Left ventricle myocardium inferior (tissue), 1 donor: Measurements from ENCODE around the gene ST7. TPM values are rescaled to one million over a fixed set of nuclear protein-coding genes. Genes with fewer than 3 reads are reported as not detected.

Experiments
- DNase-seq: peaks from one replicate; pipeline ENCODE4 v3.0.0-alpha.2; 2020
- H3K27ac ChIP-seq: fragments of 200-600 bp; replicated peaks from 2 replicates; pipeline ENCODE4 v1.8.0; 2021
- H3K27me3 ChIP-seq: fragments of 200-600 bp; 2 replicates; pipeline ENCODE4 v1.8.0; 2021; ENCODE audit warnings: low read depth
- H3K36me3 ChIP-seq: fragments of 200-600 bp; 2 replicates; pipeline ENCODE4 v1.8.0; 2021
- H3K4me1 ChIP-seq: fragments of 200-600 bp; 2 replicates; pipeline ENCODE4 v1.8.0; 2021
- H3K4me3 ChIP-seq: fragments of 200-600 bp; 2 replicates; pipeline ENCODE4 v1.8.0; 2021; ENCODE audit warnings: mild to moderate bottlenecking, moderate library complexity
- H3K9me3 ChIP-seq: fragments of 200-600 bp; replicated peaks from 2 replicates; pipeline ENCODE4 v1.8.0; 2021
- intact Hi-C: fragments of 100-400 bp; cut with micrococcal nuclease; formaldehyde crosslinking; loops from one replicate; pipeline ENCODE4 v1.11.0; 2022
- total RNA-seq: library from RNA; stranded (reverse); fragmentation: NEBNext Ultra II Directional; extraction: Animal tissue kit (Norgen Biotek cat#: 25700); gene quantifications from one replicate; pipeline ENCODE4 v1.2.1, GENCODE V29; 2021
- TF ChIP-seq, protein P1 (sequence below): fragments of 200-600 bp; IDR thresholded peaks from 2 replicates; pipeline ENCODE4 v1.8.0; 2021; ENCODE audit warnings: antibody characterized with exemption, mild to moderate bottlenecking, borderline replicate concordance
- donor health status: DM: no; HTN: yes; CAD: no; lungs with severe emphysema.

Gene ST7
- total RNA-seq, 1 donor from 2014 or later = 28.5 TPM

DNA sequence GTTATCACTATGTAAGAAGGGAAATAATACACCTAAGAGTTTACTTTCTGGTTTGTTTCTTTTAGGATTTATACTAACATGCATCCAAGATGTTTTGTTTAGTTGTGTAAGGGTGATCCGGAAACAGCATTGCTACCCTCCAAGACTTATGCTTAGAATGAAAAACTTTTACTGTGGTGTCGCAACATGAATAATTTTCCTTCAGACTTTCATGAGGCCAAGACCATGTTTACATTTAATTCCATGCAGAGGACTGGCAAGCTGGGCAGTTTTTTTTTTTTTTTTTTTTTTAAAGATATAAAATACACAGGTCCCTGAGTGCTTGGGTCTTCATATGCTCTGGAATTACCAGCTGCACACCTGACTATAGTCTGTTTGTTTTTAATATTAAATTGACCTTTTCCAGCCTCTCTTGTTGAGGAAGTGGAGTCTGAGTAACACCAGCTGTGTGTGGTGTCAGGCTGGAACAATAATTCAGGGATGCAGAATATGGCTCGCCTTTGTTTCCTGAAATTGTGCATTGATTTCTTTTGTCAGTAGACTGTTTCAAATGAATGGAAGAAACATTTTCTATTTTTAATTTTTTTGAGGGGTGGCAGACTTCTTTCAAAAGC, 81.7 kb downstream of the ST7 start:
- Histone ChIP-seq H3K4me1 (peaks cover 32% of the 10 kb centered on the region), H3K27ac (no peak overlapping the region), H3K36me3 (peaks cover 3% of the 10 kb centered on the region), H3K9me3 (peaks cover 9% of the 10 kb centered on the region), H3K27me3 (no peaks in the 10 kb centered on the region), H3K4me3 (no peak overlapping the region)
- TF ChIP-seq, protein P1, sequence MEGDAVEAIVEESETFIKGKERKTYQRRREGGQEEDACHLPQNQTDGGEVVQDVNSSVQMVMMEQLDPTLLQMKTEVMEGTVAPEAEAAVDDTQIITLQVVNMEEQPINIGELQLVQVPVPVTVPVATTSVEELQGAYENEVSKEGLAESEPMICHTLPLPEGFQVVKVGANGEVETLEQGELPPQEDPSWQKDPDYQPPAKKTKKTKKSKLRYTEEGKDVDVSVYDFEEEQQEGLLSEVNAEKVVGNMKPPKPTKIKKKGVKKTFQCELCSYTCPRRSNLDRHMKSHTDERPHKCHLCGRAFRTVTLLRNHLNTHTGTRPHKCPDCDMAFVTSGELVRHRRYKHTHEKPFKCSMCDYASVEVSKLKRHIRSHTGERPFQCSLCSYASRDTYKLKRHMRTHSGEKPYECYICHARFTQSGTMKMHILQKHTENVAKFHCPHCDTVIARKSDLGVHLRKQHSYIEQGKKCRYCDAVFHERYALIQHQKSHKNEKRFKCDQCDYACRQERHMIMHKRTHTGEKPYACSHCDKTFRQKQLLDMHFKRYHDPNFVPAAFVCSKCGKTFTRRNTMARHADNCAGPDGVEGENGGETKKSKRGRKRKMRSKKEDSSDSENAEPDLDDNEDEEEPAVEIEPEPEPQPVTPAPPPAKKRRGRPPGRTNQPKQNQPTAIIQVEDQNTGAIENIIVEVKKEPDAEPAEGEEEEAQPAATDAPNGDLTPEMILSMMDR = no peak
- DNase-seq = no peak
- intact Hi-C loops = no loop called here

DNA sequence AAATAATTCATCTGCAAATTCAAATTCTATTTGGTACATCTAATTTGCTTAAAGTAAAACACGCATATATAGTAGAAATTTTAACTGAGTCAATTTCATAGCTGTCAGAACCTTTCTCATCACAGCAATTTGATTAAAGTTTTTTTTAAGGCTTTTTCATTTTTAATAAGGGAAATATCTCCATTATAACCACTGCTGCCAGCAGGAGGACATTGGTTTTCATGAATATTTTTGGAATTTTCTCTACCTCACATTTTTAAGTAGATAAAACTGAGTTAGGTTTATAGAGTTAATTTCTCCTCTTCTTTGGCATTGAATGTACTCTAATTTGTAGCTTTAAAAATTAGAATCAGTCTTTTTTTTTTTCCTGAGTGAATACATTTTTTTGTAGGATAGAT, 82.2 kb downstream of the ST7 start:
- Histone ChIP-seq H3K4me3 (no peak overlapping the region), H3K9me3 (peaks cover 4% of the 10 kb centered on the region), H3K4me1 (peaks cover 32% of the 10 kb centered on the region), H3K36me3 (peaks cover 3% of the 10 kb centered on the region), H3K27me3 (no peaks in the 10 kb centered on the region), H3K27ac (no peak overlapping the region)
- DNase-seq = no peak
- TF ChIP-seq, protein P1 = no peak
- intact Hi-C loops = no loop called here

DNA sequence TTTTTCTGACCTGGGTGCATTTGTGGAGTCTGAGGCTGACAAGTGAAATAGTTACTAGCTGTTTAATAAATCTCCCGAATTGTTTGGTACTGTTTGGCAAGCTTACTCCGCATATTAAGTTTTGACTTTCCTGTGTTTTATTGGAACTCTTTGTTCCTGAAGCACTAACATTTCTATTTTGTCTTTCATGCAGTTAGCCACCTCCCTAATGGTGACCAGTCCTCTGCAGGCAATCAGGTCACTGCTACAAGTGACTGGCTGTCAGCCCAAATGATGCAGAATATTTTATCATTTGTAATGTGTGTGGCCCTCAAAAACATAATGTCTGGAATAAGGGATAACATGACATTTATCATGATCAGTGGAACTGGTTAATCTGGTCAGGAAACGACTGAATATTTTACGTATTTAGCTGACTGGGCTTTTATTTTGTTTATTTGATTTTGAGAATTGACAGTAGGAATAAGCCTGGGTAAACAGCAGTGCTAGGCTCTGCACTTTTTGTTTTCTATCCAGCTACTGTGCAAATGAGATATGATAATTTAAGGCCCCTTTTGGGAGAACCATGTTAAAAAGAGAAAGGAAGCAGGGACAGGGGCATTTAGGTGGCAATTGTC, 82.9 kb downstream of the ST7 start:
- TF ChIP-seq, protein P1 = no peak
- no peak for DNase-seq
- Histone ChIP-seq H3K27me3 (no peaks in the 10 kb centered on the region), H3K4me1 (peaks cover 36% of the 10 kb centered on the region), H3K27ac (peak overlapping the region; percentile 20), H3K9me3 (no peaks in the 10 kb centered on the region), H3K36me3 (no peaks in the 10 kb centered on the region), H3K4me3 (no peak overlapping the region)
- intact Hi-C loops = no loop called here

GRCh38 chr7:117036836-117037235, 83.5 kb downstream of the ST7 start:
- no peak for DNase-seq
- peaks cover 37% of the 10 kb centered on the region for H3K4me1 ChIP-seq
- intact Hi-C loops = no loop called here

DNA sequence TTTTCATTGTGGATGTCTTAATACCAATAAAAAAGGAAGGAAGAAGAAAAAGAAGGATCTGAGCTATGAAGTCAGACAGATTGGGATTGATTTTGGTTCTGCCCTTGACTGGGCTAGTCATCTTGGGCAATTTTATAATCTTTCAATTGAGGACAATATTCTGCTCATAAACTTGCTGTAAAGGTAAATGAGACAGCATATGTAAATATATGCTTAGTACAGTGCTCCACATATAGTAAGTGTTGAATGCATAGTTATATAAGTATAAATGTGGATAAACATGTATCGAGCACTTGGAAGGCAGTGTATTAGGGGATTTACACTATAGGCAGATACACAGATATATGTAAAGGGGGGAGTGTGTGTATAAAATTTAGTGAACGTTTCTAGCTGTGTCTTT, 85.1 kb downstream of the ST7 start:
- no peak overlapping the region for H3K4me3 ChIP-seq
- no peak overlapping the region for H3K27ac ChIP-seq
- H3K9me3 ChIP-seq = peaks cover 8% of the 10 kb centered on the region
- TF ChIP-seq, protein P1 = no peak
- intact Hi-C loops = no loop called here
- DNase-seq = no peak
- no peaks in the 10 kb centered on the region for H3K27me3 ChIP-seq
- H3K36me3 ChIP-seq = no peaks in the 10 kb centered on the region
- peaks cover 52% of the 10 kb centered on the region for H3K4me1 ChIP-seq

More at GRCh38 chr7:117036836-117037235, 83.5 kb downstream of the ST7 start:
- H3K4me3 ChIP-seq = no peak overlapping the region
- no peaks in the 10 kb centered on the region for H3K27me3 ChIP-seq
- H3K9me3 ChIP-seq = peaks cover 2% of the 10 kb centered on the region
- no peaks in the 10 kb centered on the region for H3K36me3 ChIP-seq
- TF ChIP-seq, protein P1 = no peak
- no peak overlapping the region for H3K27ac ChIP-seq
